ENCODE results near the gene MRPS23. TPM values are rescaled to one million over a fixed set of nuclear protein-coding genes. Genes with fewer than 3 reads are reported as not detected.

MRPS23 gene
- total and polyA plus RNA-seq, 2 of the 13 experiments (the other 11 are each of a cell fraction or from before 2014, with no cell fraction given): 63.2 to 181 TPM

DNA sequence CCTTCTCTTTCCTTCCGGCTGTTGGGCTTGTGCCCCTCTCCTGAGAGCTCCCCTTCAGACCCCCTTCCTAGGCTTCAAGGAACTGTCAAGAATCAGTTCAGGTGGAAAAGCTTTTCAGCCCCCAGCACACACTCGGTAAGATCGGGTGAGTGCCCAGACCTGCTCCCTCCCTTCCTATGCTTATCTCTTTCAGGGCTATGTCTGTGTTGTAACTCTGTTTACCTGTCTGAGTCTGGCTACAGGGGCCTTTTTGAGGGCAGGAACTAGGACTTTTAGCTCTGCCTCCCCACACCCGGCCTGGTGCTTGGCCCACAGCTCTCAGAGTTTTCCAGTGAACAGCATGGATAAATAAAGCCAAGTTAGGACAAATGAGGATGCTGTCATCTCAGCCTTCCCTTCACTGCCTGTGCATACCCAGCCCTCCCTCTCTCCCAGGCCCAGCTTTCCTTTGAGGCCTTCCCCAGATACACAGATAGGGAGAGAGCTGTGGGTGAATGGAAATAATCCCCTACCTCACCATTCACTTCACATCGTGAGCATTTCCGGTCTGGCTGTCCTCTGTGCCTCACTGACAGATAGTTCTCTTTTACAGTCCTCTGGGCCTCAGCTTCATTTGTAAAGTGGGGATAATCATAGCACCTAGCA lies 5.7 kb upstream of the MRPS23 start (continued):
- TF ChIP-seq CEBPB (IDR thresholded peaks at IDR 0.05; ENCODE audit: borderline replicate concordance, low read depth, low read length) (no peak), TOE1 (CRISPR knock-in tag; IDR thresholded peaks at IDR 0.05) (no peak), GPN1 (CRISPR knock-in tag; IDR thresholded peaks at IDR 0.05; ENCODE audit: borderline replicate concordance) (no peak), ADNP (CRISPR knock-in tag; IDR thresholded peaks at IDR 0.05) (0 out of 2 replicates have a peak, but pooled peaks have one; percentile 33), GFI1 (CRISPR knock-in tag; IDR thresholded peaks at IDR 0.05; ENCODE audit: borderline replicate concordance) (peak; percentile 80; the same call in 1 of the 2 replicates), ZNF12 (CRISPR knock-in tag; IDR thresholded peaks at IDR 0.05) (peak; percentile 29), TBX2 (CRISPR knock-in tag; IDR thresholded peaks at IDR 0.05; ENCODE audit: borderline replicate concordance) (no peak; the same call in 1 of the 2 replicates), ZNF556 (CRISPR knock-in tag; IDR thresholded peaks at IDR 0.05; ENCODE audit: borderline replicate concordance) (peak; percentile 40; the same call in 1 of the 2 replicates), RXRA (CRISPR knock-in tag; IDR thresholded peaks at IDR 0.05) (peak; percentile 80; the same call in 1 of the 2 replicates), SMARCC2 (IDR thresholded peaks at IDR 0.05) (no peak), SALL1 (CRISPR knock-in tag; IDR thresholded peaks at IDR 0.05) (peak; percentile 89), SMAD1 (CRISPR knock-in tag; IDR thresholded peaks at IDR 0.05; ENCODE audit: borderline replicate concordance, low read depth) (no peak), JDP2 (CRISPR knock-in tag; IDR thresholded peaks at IDR 0.05; ENCODE audit: borderline replicate concordance) (no peak), ZNF496 (CRISPR knock-in tag; IDR thresholded peaks at IDR 0.05; ENCODE audit: insufficient replicate concordance) (no peak)
- TF ChIP-seq, protein P1, sequence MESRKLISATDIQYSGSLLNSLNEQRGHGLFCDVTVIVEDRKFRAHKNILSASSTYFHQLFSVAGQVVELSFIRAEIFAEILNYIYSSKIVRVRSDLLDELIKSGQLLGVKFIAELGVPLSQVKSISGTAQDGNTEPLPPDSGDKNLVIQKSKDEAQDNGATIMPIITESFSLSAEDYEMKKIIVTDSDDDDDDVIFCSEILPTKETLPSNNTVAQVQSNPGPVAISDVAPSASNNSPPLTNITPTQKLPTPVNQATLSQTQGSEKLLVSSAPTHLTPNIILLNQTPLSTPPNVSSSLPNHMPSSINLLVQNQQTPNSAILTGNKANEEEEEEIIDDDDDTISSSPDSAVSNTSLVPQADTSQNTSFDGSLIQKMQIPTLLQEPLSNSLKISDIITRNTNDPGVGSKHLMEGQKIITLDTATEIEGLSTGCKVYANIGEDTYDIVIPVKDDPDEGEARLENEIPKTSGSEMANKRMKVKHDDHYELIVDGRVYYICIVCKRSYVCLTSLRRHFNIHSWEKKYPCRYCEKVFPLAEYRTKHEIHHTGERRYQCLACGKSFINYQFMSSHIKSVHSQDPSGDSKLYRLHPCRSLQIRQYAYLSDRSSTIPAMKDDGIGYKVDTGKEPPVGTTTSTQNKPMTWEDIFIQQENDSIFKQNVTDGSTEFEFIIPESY (CRISPR knock-in tag; IDR thresholded peaks at IDR 0.05): 0 out of 2 replicates have a peak, but pooled peaks have one; percentile 16
- TF ChIP-seq, protein P2, sequence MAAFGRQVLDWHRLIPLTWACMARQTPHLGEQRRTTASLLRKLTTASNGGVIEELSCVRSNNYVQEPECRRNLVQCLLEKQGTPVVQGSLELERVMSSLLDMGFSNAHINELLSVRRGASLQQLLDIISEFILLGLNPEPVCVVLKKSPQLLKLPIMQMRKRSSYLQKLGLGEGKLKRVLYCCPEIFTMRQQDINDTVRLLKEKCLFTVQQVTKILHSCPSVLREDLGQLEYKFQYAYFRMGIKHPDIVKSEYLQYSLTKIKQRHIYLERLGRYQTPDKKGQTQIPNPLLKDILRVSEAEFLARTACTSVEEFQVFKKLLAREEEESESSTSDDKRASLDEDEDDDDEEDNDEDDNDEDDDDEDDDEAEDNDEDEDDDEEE (CRISPR knock-in tag; IDR thresholded peaks at IDR 0.05): no peak
- TF ChIP-seq, protein P3, sequence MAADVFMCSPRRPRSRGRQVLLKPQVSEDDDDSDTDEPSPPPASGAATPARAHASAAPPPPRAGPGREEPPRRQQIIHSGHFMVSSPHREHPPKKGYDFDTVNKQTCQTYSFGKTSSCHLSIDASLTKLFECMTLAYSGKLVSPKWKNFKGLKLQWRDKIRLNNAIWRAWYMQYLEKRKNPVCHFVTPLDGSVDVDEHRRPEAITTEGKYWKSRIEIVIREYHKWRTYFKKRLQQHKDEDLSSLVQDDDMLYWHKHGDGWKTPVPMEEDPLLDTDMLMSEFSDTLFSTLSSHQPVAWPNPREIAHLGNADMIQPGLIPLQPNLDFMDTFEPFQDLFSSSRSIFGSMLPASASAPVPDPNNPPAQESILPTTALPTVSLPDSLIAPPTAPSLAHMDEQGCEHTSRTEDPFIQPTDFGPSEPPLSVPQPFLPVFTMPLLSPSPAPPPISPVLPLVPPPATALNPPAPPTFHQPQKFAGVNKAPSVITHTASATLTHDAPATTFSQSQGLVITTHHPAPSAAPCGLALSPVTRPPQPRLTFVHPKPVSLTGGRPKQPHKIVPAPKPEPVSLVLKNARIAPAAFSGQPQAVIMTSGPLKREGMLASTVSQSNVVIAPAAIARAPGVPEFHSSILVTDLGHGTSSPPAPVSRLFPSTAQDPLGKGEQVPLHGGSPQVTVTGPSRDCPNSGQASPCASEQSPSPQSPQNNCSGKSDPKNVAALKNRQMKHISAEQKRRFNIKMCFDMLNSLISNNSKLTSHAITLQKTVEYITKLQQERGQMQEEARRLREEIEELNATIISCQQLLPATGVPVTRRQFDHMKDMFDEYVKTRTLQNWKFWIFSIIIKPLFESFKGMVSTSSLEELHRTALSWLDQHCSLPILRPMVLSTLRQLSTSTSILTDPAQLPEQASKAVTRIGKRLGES (CRISPR knock-in tag; IDR thresholded peaks at IDR 0.05; ENCODE audit: borderline replicate concordance): no peak
- TF ChIP-seq, protein P4, sequence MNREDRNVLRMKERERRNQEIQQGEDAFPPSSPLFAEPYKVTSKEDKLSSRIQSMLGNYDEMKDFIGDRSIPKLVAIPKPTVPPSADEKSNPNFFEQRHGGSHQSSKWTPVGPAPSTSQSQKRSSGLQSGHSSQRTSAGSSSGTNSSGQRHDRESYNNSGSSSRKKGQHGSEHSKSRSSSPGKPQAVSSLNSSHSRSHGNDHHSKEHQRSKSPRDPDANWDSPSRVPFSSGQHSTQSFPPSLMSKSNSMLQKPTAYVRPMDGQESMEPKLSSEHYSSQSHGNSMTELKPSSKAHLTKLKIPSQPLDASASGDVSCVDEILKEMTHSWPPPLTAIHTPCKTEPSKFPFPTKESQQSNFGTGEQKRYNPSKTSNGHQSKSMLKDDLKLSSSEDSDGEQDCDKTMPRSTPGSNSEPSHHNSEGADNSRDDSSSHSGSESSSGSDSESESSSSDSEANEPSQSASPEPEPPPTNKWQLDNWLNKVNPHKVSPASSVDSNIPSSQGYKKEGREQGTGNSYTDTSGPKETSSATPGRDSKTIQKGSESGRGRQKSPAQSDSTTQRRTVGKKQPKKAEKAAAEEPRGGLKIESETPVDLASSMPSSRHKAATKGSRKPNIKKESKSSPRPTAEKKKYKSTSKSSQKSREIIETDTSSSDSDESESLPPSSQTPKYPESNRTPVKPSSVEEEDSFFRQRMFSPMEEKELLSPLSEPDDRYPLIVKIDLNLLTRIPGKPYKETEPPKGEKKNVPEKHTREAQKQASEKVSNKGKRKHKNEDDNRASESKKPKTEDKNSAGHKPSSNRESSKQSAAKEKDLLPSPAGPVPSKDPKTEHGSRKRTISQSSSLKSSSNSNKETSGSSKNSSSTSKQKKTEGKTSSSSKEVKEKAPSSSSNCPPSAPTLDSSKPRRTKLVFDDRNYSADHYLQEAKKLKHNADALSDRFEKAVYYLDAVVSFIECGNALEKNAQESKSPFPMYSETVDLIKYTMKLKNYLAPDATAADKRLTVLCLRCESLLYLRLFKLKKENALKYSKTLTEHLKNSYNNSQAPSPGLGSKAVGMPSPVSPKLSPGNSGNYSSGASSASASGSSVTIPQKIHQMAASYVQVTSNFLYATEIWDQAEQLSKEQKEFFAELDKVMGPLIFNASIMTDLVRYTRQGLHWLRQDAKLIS (CRISPR knock-in tag; IDR thresholded peaks at IDR 0.05): no peak; the same call in 1 of the 2 replicates

Measured in HepG2 (cell line).